Bone marrow (tissue), 2 donors: Measurements from ENCODE around the gene PPARD.
"Not testable (repeated sequence)": the region's sequence is repeated elsewhere in the genome, so short reads cannot be mapped to it uniquely, and the experiment has no call there.

ENCODE experiments used
- DNase-seq, 2 donors: peaks; one replicate each; lab custom pipeline; 2025; lab: John Stamatoyannopoulos, UW

The PPARD gene

GRCh38 chr6:35406711-35407485 lies 64.5 kb downstream of the PPARD start:
- no peak for DNase-seq

- no peak for DNase-seq
Observed at GRCh38 chr6:35409245-35409644, 66.9 kb downstream of the PPARD start.

GRCh38 chr6:35410131-35410530 lies 67.8 kb downstream of the PPARD start:
- no peak for DNase-seq

- DNase-seq = no peak
Observed at GRCh38 chr6:35411066-35411465, 68.7 kb downstream of the PPARD start.

- DNase-seq = no peak
Observed at GRCh38 chr6:35412102-35412501, 69.7 kb downstream of the PPARD start.

- DNase-seq = no peak
Observed at GRCh38 chr6:35413911-35414310, 71.6 kb downstream of the PPARD start.

GRCh38 chr6:35415065-35415891 lies 72.9 kb downstream of the PPARD start:
- no peak for DNase-seq

GRCh38 chr6:35417979-35418661 lies 75.8 kb downstream of the PPARD start:
- DNase-seq = peak in 1 of 2 donors; percentile 70

GRCh38 chr6:35419417-35419816 lies 77.1 kb downstream of the PPARD start:
- no peak for DNase-seq

- no peak for DNase-seq
Observed at GRCh38 chr6:35419961-35420360, 77.6 kb downstream of the PPARD start.

GRCh38 chr6:35425284-35425683 lies 82.9 kb downstream of the PPARD start:
- no peak for DNase-seq

- peak in 1 of 2 donors; percentile 19 for DNase-seq
Observed at GRCh38 chr6:35426074-35426473, 83.7 kb downstream of the PPARD start.

GRCh38 chr6:35427435-35427834 lies 85.1 kb downstream of the PPARD start:
- no peak for DNase-seq

- no peak for DNase-seq
Observed at GRCh38 chr6:35427851-35428321, 85.5 kb downstream of the PPARD start.

- no peak for DNase-seq
Observed at GRCh38 chr6:35428421-35429149, 86.2 kb downstream of the PPARD start.

- no peak for DNase-seq
Observed at GRCh38 chr6:35429463-35429862, 87.1 kb downstream of the PPARD start.

- no peak for DNase-seq
Observed at GRCh38 chr6:35432291-35432690, 89.9 kb downstream of the PPARD start.

GRCh38 chr6:35432702-35433101 lies 90.3 kb downstream of the PPARD start:
- DNase-seq = not testable (repeated sequence)

- DNase-seq = no peak
Observed at GRCh38 chr6:35435074-35435837, 92.9 kb downstream of the PPARD start.

GRCh38 chr6:35436071-35436857 lies 93.9 kb downstream of the PPARD start:
- DNase-seq = no peak
